Measurements from ENCODE around the gene TUT7.
"Not testable (repeated sequence)": the region's sequence is repeated elsewhere in the genome, so short reads cannot be mapped to it uniquely, and the experiment has no call there.

Gene TUT7

GRCh38 chr9:86300701-86301100 is 53.5 kb downstream of the TUT7 start:
- no peak overlapping the region for H3K27ac ChIP-seq (ENCODE audit: low read depth, low read length)
- H3K79me2 ChIP-seq (ENCODE audit: control insufficient read depth, insufficient read depth, low read length, unreplicated experiment) = no peaks in the 10 kb centered on the region
- H3K36me3 ChIP-seq (ENCODE audit: insufficient read depth, low read length) = peaks cover 52% of the 10 kb centered on the region
- H3K4me1 ChIP-seq (ENCODE audit: control insufficient read depth, insufficient read depth, low read length, unreplicated experiment) = peaks cover 16% of the 10 kb centered on the region
- H3K27me3 ChIP-seq (ENCODE audit: insufficient read depth, low read length) = no peaks in the 10 kb centered on the region
- H2AFZ ChIP-seq (ENCODE audit: low read length, unreplicated experiment) = no peak overlapping the region
- H3K4me3 ChIP-seq (ENCODE audit: low read depth, low read length) = no peak overlapping the region

GRCh38 chr9:86298873-86299272 is 55.3 kb downstream of the TUT7 start:
- Histone ChIP-seq H3K4me1 (ENCODE audit: control insufficient read depth, insufficient read depth, low read length, unreplicated experiment) (peaks cover 7% of the 10 kb centered on the region), H3K27ac (ENCODE audit: low read depth, low read length) (no peak overlapping the region), H2AFZ (ENCODE audit: low read length, unreplicated experiment) (no peak overlapping the region), H3K4me3 (ENCODE audit: low read depth, low read length) (no peak overlapping the region), H3K36me3 (ENCODE audit: insufficient read depth, low read length) (peaks cover 42% of the 10 kb centered on the region), H3K79me2 (ENCODE audit: control insufficient read depth, insufficient read depth, low read length, unreplicated experiment) (no peaks in the 10 kb centered on the region), H3K27me3 (ENCODE audit: insufficient read depth, low read length) (no peaks in the 10 kb centered on the region)

- not testable (repeated sequence) for H3K27me3 ChIP-seq (ENCODE audit: insufficient read depth, low read length); H3K4me3 ChIP-seq (ENCODE audit: low read depth, low read length); H3K36me3 ChIP-seq (ENCODE audit: insufficient read depth, low read length); H3K4me1 ChIP-seq (ENCODE audit: control insufficient read depth, insufficient read depth, low read length, unreplicated experiment); H2AFZ ChIP-seq (ENCODE audit: low read length, unreplicated experiment); H3K79me2 ChIP-seq (ENCODE audit: control insufficient read depth, insufficient read depth, low read length, unreplicated experiment); H3K27ac ChIP-seq (ENCODE audit: low read depth, low read length)
These were observed 63.9 kb downstream of the TUT7 start for GRCh38 chr9:86290341-86290740.

- Histone ChIP-seq H3K4me3 (ENCODE audit: low read depth, low read length) (no peak overlapping the region), H3K27me3 (ENCODE audit: insufficient read depth, low read length) (no peaks in the 10 kb centered on the region), H3K79me2 (ENCODE audit: control insufficient read depth, insufficient read depth, low read length, unreplicated experiment) (no peaks in the 10 kb centered on the region), H3K36me3 (ENCODE audit: insufficient read depth, low read length) (peaks cover 6% of the 10 kb centered on the region; the same call in 1 of the 2 replicates), H2AFZ (ENCODE audit: low read length, unreplicated experiment) (no peak overlapping the region), H3K4me1 (ENCODE audit: control insufficient read depth, insufficient read depth, low read length, unreplicated experiment) (peaks cover under 1% of the 10 kb centered on the region), H3K27ac (ENCODE audit: low read depth, low read length) (no peak overlapping the region)
These were observed 65.6 kb downstream of the TUT7 start for GRCh38 chr9:86288499-86289198.

GRCh38 chr9:86287013-86287412 is 67.2 kb downstream of the TUT7 start:
- H3K27ac ChIP-seq (ENCODE audit: low read depth, low read length) = no peak overlapping the region
- no peaks in the 10 kb centered on the region for H3K27me3 ChIP-seq (ENCODE audit: insufficient read depth, low read length)
- no peak overlapping the region for H3K4me3 ChIP-seq (ENCODE audit: low read depth, low read length)
- no peaks in the 10 kb centered on the region for H3K79me2 ChIP-seq (ENCODE audit: control insufficient read depth, insufficient read depth, low read length, unreplicated experiment)
- no peaks in the 10 kb centered on the region for H3K36me3 ChIP-seq (ENCODE audit: insufficient read depth, low read length)
- no peak overlapping the region for H2AFZ ChIP-seq (ENCODE audit: low read length, unreplicated experiment)
- peaks cover 7% of the 10 kb centered on the region for H3K4me1 ChIP-seq (ENCODE audit: control insufficient read depth, insufficient read depth, low read length, unreplicated experiment)

GRCh38 chr9:86286278-86286677 is 67.9 kb downstream of the TUT7 start:
- H3K79me2 ChIP-seq (ENCODE audit: control insufficient read depth, insufficient read depth, low read length, unreplicated experiment) = peaks cover 6% of the 10 kb centered on the region
- no peak overlapping the region for H2AFZ ChIP-seq (ENCODE audit: low read length, unreplicated experiment)
- peaks cover 7% of the 10 kb centered on the region for H3K4me1 ChIP-seq (ENCODE audit: control insufficient read depth, insufficient read depth, low read length, unreplicated experiment)
- H3K4me3 ChIP-seq (ENCODE audit: low read depth, low read length) = no peak overlapping the region
- no peaks in the 10 kb centered on the region for H3K36me3 ChIP-seq (ENCODE audit: insufficient read depth, low read length)
- no peaks in the 10 kb centered on the region for H3K27me3 ChIP-seq (ENCODE audit: insufficient read depth, low read length)
- H3K27ac ChIP-seq (ENCODE audit: low read depth, low read length) = no peak overlapping the region

GRCh38 chr9:86285261-86285660 is 68.9 kb downstream of the TUT7 start:
- no peak overlapping the region for H2AFZ ChIP-seq (ENCODE audit: low read length, unreplicated experiment)
- H3K4me1 ChIP-seq (ENCODE audit: control insufficient read depth, insufficient read depth, low read length, unreplicated experiment) = peaks cover 15% of the 10 kb centered on the region

GRCh38 chr9:86282979-86283535 is 71.2 kb downstream of the TUT7 start:
- peaks cover 15% of the 10 kb centered on the region for H3K4me1 ChIP-seq (ENCODE audit: control insufficient read depth, insufficient read depth, low read length, unreplicated experiment)
- H3K27me3 ChIP-seq (ENCODE audit: insufficient read depth, low read length) = no peaks in the 10 kb centered on the region
- peak overlapping the region; percentile 95 for H3K4me3 ChIP-seq (ENCODE audit: low read depth, low read length)
- 0 out of 2 replicates have a peak, but pooled peaks cover 6% of the 10 kb centered on the region for H3K36me3 ChIP-seq (ENCODE audit: insufficient read depth, low read length)
- peak overlapping the region; percentile 86 for H2AFZ ChIP-seq (ENCODE audit: low read length, unreplicated experiment)
- peaks cover 33% of the 10 kb centered on the region for H3K79me2 ChIP-seq (ENCODE audit: control insufficient read depth, insufficient read depth, low read length, unreplicated experiment)
- peak overlapping the region; percentile 90 for H3K27ac ChIP-seq (ENCODE audit: low read depth, low read length)

More at GRCh38 chr9:86285261-86285660, 68.9 kb downstream of the TUT7 start:
- H3K79me2 ChIP-seq (ENCODE audit: control insufficient read depth, insufficient read depth, low read length, unreplicated experiment) = peaks cover 14% of the 10 kb centered on the region
- no peak overlapping the region for H3K27ac ChIP-seq (ENCODE audit: low read depth, low read length)
- no peaks in the 10 kb centered on the region for H3K27me3 ChIP-seq (ENCODE audit: insufficient read depth, low read length)
- H3K36me3 ChIP-seq (ENCODE audit: insufficient read depth, low read length) = no peaks in the 10 kb centered on the region
- H3K4me3 ChIP-seq (ENCODE audit: low read depth, low read length) = no peak overlapping the region

GRCh38 chr9:86282077-86282978 is 71.9 kb downstream of the TUT7 start, which contains the start of gene ISCA1:
TSS of gene ISCA1 (minus strand) at chr9:86282538. CDS start at chr9:86282458, 80 bp downstream.
- H3K36me3 ChIP-seq (ENCODE audit: insufficient read depth, low read length) = 0 out of 2 replicates have a peak, but pooled peaks cover 6% of the 10 kb centered on the region
- H2AFZ ChIP-seq (ENCODE audit: low read length, unreplicated experiment) = peak within 1 kb of the TSS; percentile 87
- peak within 1 kb of the TSS; percentile 95 for H3K4me3 ChIP-seq (ENCODE audit: low read depth, low read length)
- peaks cover 40% of the 10 kb centered on the region for H3K79me2 ChIP-seq (ENCODE audit: control insufficient read depth, insufficient read depth, low read length, unreplicated experiment)
- no peaks in the 10 kb centered on the region for H3K27me3 ChIP-seq (ENCODE audit: insufficient read depth, low read length)
- H3K4me1 ChIP-seq (ENCODE audit: control insufficient read depth, insufficient read depth, low read length, unreplicated experiment) = peaks cover 15% of the 10 kb centered on the region
- peak within 1 kb of the TSS; percentile 90 for H3K27ac ChIP-seq (ENCODE audit: low read depth, low read length)

- peak overlapping the region; percentile 95 for H3K4me3 ChIP-seq (ENCODE audit: low read depth, low read length)
- H3K79me2 ChIP-seq (ENCODE audit: control insufficient read depth, insufficient read depth, low read length, unreplicated experiment) = peaks cover 45% of the 10 kb centered on the region
- peaks cover 15% of the 10 kb centered on the region for H3K4me1 ChIP-seq (ENCODE audit: control insufficient read depth, insufficient read depth, low read length, unreplicated experiment)
- H3K36me3 ChIP-seq (ENCODE audit: insufficient read depth, low read length) = 0 out of 2 replicates have a peak, but pooled peaks cover 6% of the 10 kb centered on the region
- H3K27ac ChIP-seq (ENCODE audit: low read depth, low read length) = peak overlapping the region; percentile 90
- peak overlapping the region; percentile 87 for H2AFZ ChIP-seq (ENCODE audit: low read length, unreplicated experiment)
- no peaks in the 10 kb centered on the region for H3K27me3 ChIP-seq (ENCODE audit: insufficient read depth, low read length)
These were observed 72.6 kb downstream of the TUT7 start for GRCh38 chr9:86281593-86282076.
